Stimulated activated CD8-positive, alpha-beta memory T cell treated with anti-CD3 and anti-CD28 coated beads, Interleukin-12 subunit alpha, Interleukin-12 subunit beta, amount 100 ng/mL, for 24 hours (primary cell): ENCODE measurements around the gene PCSK6.
"Not testable (repeated sequence)": the region's sequence is repeated elsewhere in the genome, so short reads cannot be mapped to it uniquely, and the experiment has no call there.

Experiments used
- DNase-seq: peaks from one replicate; pipeline ENCODE4 v3.0.0-alpha.2; 2020; ENCODE audit errors: extremely low read depth

PCSK6 gene

DNA sequence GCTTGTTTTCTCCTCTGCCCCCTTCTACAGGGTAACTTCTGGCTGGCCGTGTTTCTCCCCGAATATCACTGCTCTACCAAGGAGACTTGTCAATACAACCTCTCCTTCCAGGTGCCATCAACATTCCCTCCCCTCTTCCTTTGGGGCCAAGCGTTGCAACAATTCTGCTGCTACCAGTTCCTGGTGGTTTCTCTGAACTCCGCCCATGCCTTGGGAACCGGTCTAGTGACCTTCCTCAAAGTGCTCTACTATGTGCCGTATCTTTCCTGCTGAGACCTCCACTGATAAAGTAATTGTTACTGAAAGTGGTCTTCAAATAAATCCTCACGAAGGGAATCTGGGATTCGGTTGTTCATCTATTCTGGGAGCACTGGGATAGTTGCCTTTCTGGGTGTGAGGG, 26.2 kb downstream of the PCSK6 start:
- DNase-seq: no peak

GRCh38 chr15:101461097-101461496, 28.4 kb downstream of the PCSK6 start:
- DNase-seq: no peak

DNA sequence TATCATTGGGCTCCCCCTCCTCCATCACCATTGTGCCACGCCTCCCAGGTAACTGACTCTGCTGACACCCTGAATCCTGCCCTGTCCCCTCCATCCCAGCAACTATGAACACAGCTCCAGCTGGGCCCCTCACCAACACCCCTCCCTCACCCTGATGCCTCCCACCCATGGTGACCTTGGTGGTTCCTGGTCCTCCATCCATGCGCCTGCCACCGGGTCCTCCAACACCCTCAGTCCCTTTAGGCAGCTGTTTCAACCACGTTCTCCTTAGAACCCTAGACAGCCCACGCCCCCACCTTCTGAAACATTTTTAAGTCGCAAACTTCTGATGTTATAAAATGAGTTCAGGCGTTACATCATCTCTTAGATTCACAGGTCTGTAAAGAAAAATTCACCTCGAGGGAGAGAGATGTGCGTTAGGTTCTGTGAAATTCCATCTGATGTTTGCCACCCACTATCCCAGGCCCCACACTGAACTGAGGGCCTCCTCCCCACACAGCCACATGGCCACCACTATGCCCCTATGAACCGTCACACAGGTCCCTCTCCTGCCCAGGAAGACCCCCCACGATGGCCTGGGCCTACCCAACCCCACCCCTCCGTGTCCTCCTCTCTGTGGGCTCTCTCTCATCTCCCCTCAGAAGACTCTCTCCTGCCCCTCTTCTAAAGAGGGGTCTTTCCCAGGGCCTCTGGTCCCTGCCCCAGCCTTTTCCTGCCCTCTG, 29.8 kb downstream of the PCSK6 start:
- DNase-seq: no peak

GRCh38 chr15:101458908-101459578, 30.5 kb downstream of the PCSK6 start:
- no peak for DNase-seq

DNA sequence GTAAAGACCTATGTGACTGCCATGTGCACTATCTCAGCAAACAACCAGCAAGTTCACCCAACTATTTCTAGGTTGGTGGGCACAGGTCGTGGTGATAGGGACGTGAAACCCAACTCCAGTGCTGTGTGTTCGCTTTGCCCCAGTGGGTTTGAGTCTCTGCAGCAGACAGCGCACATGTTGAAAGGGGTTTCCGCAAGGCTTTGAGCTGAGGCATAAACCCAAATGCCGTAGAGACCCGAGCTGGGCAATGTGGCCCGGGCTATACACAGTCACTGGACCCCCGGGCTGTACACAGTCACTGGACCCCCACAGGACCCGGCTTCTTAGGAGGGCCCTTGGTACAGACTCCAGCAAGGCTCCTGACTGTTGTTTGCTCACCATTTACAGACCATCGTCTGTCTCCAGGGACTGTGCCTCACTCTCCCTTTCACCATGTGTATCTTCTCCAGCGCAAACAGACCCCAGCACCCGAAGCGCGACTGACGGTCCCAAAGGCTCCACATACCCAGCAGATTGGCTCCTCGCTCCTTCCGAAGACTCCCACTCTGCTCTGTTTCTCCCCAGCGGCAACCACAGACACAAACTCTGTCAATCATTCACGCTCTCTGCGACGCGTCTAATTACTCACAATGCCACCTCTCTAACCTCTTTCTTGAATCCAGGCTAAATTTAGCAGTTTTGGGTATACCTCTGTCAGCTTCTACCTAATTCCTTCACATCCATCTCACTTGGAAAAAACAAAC, 31.2 kb downstream of the PCSK6 start:
- no peak for DNase-seq

- DNase-seq: no peak
These were observed 31.8 kb downstream of the PCSK6 start for GRCh38 chr15:101457696-101458095.

DNA sequence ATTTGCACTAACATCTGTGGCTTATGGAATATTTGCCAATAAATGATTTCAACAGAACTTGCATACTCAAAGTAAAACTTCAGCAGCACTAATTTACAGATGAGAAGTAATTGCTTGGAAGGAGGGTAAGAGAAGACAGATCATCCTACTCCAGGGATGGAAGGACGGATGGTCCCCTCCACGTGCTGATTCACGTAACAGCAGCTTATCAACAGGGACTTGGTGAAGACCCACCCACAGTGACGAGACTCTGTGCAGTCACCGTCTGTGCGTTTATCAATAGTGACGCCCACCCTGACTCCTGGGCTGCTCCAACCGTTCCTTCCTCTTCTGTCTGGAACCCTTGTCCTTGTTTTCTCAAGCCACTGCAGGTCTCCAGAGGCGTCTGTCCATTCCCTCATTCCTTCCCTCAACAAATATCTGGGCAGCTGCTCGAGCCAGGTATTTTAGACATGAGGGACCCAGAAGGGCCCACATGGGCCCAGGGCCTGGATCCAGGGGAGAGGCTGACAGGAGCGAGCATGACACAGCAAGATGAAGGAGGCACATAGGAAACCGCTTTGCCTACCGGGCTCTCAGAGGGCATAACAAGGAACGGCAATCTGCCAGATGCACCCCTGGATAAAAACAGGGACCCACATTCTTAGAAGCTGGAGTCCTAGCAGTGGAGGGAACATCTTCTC, 33.3 kb downstream of the PCSK6 start:
- DNase-seq: no peak

GRCh38 chr15:101455291-101456025, 34.0 kb downstream of the PCSK6 start:
- DNase-seq: no peak

GRCh38 chr15:101454781-101455180, 34.7 kb downstream of the PCSK6 start:
- not testable (repeated sequence) for DNase-seq

GRCh38 chr15:101454365-101454764, 35.1 kb downstream of the PCSK6 start:
- DNase-seq: no peak

DNA sequence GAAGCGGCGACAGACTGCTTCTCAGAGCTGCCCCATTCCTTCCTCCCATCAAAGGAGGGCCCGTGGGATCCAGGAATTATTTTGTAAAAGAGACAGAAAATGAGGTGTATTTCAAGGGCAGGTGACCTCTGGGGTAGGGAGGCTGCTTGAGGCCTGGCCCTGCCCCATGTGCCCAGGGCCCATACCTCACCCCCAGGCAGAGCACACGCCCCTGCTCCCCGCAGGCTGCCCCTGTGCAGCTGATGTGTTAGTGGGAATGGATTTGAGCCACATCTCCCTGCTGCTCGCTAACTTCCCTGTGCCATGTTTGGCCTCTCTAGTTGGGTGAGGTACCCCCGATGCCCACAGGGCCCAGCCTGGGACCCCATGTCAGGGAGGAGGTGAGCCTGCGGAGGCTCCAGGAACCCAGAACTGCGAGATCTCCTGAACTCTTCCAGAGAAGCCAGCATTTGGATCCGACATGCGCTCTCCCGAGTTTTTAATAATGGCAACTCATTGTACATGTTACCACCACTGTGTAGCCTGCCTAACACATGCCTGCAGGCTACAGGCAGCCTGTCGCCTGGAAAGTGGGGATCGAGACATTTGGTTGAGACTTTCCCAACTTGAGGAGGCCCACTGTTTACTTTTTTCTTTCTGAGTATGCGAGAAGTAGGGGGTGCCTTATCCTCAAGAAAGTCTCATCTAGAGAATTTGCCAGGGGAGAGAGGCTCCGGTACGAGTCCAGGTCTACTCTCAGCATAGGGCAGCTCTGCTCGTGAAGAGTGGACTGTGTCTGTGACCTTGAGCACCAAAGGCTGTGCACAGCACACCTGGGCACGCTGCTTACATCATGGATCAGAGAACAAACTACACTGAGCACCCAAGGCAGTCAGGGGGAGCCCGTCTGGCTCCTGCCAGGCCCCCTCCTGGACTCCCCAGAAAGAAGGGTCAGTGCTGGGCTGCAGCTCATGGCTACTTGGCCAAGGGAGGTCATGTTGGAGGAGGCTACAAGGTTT, 36.1 kb downstream of the PCSK6 start:
- no peak for DNase-seq

- DNase-seq: no peak
These were observed 36.9 kb downstream of the PCSK6 start for GRCh38 chr15:101452572-101452971.

GRCh38 chr15:101451846-101452245, 37.7 kb downstream of the PCSK6 start:
- no peak for DNase-seq

DNA sequence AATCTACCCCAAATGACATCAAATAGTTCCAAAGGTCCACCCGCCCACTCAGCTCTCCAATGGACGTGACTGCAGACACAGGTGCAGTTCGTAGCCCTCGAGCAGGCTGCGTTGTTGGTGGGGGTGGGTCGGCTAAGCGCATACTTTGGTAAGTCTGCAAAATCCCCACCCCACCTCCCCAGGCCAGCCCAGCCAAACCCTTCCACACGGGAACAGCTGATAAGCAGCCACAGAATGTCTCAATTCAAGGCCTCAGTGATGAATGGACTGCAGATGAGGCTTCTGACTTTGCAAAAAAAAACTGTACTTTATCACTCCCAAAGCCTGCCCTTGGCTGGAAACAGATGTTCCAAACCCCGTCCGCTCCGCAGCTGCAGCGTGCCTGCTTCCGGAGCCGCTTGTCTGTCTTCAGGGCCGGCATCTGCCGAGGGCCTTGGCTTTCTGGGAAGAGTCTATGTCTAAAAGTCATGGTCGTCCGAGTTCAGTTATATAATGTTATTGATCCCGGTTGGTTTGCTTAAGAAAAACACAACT, 38.2 kb downstream of the PCSK6 start:
- DNase-seq: no peak

GRCh38 chr15:101450403-101451265, 38.9 kb downstream of the PCSK6 start:
- no peak for DNase-seq

GRCh38 chr15:101449471-101450402, 39.8 kb downstream of the PCSK6 start:
- no peak for DNase-seq

DNA sequence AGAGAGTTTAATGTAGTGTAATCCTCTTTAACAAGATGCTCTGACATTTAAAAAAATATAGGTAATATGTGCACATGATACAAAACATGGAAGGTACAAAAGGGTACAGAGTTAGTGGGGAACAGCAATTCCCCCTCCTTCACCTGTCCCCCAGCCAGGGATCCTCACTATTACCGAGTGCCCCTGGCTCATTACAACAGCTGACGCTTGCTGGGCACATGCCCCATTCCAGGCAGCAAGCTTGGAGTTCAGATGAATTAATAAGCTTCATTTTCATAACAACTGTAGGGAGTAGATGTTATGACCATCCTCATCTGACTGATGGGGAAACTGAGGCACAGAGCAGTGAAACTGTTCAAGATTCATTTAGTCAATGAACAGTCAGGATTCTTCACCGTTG, 41.2 kb downstream of the PCSK6 start:
- no peak for DNase-seq

DNA sequence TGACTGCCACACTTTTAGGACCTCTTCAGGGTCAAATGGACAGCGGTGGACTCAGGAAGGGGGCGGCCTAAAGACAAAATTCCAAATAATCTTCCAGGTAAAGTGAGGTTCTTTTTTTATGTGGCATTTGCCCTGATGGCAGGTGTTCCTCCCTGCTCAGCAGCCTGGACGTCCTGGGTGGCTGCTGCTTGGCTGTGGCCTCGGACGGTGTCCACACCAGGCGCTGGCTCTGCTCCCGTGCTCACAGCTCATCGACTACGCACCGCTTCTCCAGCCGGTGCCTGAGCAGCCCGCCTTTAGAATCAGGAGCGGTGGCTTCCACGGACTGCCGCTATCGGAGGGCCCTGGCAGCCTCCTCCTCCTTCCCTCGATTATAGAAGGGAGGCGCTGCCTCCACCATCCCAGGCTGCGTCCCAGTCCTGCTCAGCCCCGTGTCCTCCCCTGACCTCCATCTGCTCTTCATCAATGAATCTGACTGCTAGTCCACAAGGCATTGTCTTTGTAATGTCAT, 41.9 kb downstream of the PCSK6 start:
- DNase-seq: no peak
